GM18498 (cell line): ENCODE results near the gene ELMOD1.

ENCODE experiments used
- ATAC-seq: cut with Tn5 transposase; IDR thresholded peaks from one replicate; pipeline ENCODE4 v1.9.1; 2021; ENCODE audit warnings: mild to moderate bottlenecking, moderate library complexity; ENCODE audit not compliant: unreplicated experiment

ELMOD1 gene

DNA sequence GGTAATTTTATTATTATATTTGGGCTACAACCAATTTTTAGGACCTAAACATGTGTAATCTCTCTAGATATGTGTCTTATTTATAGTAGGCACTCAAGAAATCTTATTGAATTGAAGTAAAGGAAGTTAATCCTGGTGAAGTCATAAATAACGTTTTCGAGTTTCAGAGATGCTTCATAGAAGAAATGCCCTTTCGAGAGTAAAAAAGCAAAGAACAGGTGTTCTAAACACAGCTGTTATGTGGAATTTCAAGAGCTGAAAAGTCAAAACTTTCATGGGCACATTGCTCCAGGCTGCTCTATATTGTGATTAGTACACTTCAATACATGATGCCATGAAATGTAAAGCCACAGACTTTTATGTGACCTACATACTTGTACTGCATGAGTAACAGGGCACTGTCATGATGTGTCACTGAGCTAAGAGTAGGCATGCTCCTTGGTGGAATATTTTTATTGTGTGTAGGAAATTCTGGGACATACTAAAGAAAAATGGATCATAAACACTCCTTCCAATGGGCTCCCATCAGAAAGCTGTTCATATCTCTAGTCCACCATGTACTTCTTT lies 7.2 kb upstream of the ELMOD1 start:
- ATAC-seq, result no peak

- ATAC-seq, result no peak
These were observed 3.5 kb upstream of the ELMOD1 start for GRCh38 chr11:107587306-107587979.

DNA sequence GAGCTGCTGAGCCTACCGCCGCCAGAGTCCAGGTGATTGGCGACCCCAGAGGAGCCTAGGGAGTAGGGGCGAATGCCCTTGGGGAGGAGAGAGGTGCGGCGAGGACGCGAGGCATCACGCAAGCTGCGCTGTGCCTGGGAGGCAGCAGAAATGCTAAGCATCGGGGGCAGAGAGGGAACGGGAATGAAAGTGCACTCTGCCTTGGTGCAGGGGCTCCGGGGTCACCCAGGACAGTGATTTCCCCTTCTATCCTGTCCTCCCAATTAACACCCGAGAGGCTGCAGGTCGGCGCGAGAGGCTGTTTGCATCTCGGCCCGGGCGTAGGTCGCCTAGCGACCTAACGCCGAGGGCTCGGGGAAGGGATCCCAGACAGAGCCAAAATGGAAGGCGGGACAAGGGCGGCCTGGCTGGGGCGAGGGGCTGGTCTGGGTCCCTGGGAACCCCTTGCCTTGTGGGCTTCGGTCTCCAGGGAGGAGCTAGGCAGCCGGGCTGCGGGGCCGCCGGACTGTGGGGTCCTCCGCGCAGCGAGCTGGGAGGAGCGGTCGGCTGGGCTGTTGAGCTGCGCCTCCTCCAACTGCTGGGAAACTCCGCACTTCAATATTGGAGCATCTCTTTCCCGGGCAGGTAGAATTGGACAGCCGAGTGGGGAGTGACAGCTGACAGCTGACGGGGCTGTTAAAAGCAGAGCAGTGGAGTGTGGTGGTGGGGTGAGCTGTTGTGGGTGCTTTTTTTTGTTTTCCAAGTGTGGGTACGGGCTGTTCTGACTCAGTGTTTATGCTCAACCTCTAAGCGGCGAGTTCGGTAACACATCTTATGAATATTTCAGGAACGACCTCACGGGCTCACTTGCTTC lies 657 bp downstream of the ELMOD1 start:
- peak; percentile 35 for ATAC-seq

- no peak for ATAC-seq
These were observed 1.3 kb downstream of the ELMOD1 start for GRCh38 chr11:107592231-107592590.

- ATAC-seq, result no peak
These were observed 1.9 kb downstream of the ELMOD1 start for GRCh38 chr11:107592813-107593212.

DNA sequence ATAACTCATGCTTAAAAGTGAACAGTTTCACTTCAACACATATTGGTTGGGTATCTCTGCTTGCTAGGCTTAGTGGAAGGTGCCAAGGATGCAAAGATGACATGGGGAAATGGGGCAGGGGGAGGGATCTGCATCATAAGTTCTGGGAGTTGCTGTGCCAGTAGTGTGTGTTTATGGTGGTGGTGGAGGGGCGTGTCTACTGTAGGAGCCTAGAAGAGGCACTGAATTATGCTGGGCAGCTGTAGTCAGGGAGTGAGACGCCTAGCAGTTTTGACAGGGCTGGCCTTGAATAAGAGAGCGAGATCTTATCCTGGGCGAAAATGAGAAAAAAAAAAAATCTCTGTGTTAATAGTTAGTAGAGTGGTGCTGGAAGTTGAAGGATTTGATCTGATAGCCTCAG lies 3.0 kb downstream of the ELMOD1 start:
- ATAC-seq, result no peak

GRCh38 chr11:107594736-107595135 lies 3.8 kb downstream of the ELMOD1 start:
- ATAC-seq, result no peak

DNA sequence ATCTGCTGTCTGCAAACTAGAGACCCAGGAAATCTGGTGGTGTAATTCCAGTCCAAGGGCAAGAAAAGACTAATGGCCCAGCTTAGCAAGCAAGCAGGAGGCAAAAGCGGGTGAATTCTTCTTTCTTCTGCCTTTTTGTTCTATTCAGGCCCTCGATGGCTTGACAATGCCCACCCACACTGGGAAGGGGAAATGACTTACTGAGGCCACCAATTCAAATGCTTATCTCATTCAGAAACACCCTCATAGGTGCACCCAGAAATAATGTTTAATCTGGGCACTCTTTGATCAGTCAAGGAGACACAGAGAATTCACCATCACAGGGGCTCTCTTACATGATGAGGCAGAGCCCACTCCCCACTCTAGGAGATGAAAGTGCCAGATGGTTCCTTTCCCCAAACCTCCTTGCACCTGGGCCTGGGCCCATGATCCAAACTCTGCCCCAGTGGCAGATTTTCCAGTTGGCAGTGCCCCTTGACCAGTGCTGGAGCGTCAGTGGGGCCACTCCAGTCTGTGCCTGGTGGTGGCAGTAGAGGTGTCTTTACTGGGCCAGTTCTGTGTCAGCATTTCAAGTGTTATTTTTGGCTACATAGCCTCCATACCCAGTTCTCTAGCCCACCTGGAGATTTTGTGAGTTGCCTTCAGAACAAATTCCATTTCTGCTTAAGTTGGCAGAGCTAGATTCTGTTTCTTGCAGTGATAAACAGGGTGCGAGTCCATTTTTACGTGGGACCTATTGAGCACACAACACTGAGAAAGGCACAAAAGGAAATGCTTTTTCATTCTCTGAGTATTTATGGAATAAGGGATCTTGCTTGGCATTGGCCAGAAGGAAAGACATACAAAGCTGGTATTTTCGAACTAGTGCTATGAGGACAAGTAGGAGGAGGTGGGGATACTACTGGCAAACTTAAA lies 7.5 kb downstream of the ELMOD1 start:
- ATAC-seq, result peak; percentile 82

GRCh38 chr11:107605061-107606006 lies 14.4 kb downstream of the ELMOD1 start:
- no peak for ATAC-seq

GRCh38 chr11:107606141-107606540 lies 15.2 kb downstream of the ELMOD1 start:
- ATAC-seq, result no peak

GRCh38 chr11:107608809-107609208 lies 17.9 kb downstream of the ELMOD1 start:
- ATAC-seq, result no peak

GRCh38 chr11:107609400-107610218 lies 18.7 kb downstream of the ELMOD1 start:
- no peak for ATAC-seq

DNA sequence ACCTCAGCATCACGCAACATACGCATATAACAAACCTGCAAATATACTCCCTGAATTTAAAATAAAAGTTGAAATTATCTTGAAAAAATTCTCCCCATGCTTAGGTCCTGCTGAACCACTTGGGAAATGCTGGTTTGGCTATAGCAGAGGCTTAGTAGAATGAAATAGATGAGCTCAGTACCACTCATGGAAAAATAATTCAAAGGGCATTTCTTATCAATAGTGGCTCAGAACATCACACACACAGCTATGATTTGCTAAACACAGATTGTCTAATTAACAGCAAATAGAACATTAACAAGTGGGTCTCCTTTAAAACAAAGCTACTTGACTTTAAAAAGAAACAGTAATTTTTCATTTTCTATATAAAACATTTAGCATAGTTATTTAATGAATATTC lies 21.5 kb downstream of the ELMOD1 start:
- ATAC-seq, result no peak

- no peak for ATAC-seq
These were observed 29.0 kb downstream of the ELMOD1 start for GRCh38 chr11:107619926-107620325.

GRCh38 chr11:107621081-107621480 lies 30.1 kb downstream of the ELMOD1 start:
- no peak for ATAC-seq

DNA sequence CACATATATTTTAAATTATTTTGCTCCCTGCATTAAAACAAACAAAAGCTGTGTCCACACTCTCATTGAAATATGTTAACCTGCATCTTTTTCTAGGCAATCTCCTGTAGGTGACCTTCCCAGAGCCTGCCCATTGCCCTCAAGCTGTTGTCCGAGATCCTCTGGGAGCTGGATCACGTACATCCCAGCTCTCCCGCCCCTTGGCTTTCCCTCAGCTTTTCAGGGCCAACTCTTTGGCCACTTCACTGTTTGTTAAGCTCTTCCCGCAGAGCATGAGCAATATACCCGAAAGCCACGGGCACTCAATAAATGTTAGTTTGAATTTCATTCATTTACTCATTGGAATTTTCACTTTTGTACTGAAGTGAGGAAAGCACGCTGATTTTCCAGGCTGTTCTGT lies 32.2 kb downstream of the ELMOD1 start:
- no peak for ATAC-seq

DNA sequence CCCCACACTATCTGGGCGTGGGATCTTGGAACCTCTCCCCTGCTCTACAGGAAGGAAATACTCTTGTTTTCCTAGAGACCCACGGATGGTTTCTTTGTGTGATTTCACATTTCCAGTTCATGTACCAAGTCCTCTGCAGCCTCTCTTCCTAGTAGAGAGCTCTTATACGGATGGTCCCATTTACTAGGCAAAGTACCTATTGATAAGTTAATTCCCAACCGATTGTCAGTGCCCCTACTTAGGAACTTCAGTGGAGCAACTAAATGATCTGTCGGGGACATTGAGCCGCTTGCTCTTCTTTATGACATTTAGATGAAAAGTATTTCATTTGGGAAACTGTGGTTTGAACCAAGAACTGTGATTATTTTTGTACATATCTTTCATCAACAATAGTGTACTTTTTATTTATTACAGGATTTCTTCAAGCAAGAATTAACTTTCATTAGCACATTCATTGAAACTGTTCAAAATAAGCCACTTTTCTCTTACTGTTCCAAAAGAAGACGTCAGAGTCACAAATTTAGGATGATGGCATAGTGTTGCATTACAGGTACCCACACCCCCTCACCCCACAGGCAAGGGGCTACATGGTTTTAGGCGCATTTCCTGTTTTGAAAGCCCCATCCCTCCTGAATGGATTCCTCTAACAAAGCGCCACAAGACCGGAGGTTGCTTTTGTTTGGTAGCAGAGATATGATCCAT lies 34.2 kb downstream of the ELMOD1 start:
- ATAC-seq, result no peak

GRCh38 chr11:107625685-107625989 lies 34.7 kb downstream of the ELMOD1 start:
- ATAC-seq, result no peak

DNA sequence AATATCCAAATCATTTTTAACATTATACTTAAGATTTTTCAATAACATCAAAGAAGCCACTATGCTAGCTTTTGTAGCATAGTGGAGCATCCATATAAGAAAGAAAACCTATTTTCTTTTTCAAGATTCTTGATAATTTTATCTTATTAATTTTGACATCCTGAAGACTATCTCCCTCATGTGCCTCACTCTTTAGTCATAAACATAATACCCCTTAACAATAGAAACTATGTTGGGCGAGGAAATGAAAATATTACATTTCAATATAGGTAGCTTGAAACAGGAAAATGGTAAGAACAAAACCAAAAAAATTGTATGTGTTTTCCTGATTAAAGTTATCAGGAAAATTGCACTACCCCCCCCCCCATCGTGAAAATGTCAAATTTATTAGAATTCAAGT lies 40.1 kb downstream of the ELMOD1 start:
- no peak for ATAC-seq
